Activated CD4-positive, CD25-positive, alpha-beta regulatory T cell treated with anti-CD3 and anti-CD28 coated beads, Interleukin-2, amount 50 U/mL, for 16 hours (primary cell): ENCODE results near the gene ACTN1.

ENCODE experiments used
- DNase-seq: peaks from one replicate; pipeline ENCODE4 v3.0.0-alpha.2; 2020; ENCODE audit warnings: low read depth, low spot score

ACTN1 gene

DNA sequence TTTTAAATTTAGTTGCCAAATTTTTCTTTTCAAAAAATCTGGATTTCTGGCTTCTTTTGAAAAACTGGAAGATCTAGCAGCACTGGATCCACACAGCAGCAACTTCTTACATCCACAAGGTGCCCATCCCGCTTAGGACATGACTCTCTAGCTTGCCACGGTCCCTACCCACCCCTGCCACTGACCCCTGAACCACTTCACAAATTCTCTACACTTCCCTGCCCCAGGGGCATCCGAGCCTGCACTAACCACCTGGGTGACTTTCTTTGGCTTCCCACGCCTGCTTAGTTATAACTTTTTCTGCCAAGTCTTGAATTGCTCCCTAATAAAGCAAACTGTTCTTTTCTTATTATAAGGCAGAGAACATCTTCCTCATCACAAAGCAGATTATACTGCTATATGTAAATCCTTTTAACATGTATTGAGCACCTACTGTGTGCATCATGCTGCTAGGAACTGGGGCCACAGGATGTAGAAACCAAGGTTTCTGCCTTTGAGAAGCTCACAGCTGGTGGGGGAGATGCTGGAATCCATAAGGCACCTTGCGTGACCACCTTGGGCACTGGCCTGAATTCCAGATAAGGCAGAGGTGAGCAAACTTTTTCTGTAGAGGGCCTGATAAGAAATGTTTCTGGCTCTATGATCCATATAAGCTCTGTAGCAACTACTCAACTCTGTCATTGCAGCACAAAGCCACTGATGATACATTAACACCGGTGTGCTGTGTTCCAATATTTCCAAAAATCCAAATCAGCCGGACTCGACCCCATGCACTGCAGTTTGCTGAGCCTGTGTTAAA lies 59.8 kb downstream of the ACTN1 start:
- DNase-seq: no peak

DNA sequence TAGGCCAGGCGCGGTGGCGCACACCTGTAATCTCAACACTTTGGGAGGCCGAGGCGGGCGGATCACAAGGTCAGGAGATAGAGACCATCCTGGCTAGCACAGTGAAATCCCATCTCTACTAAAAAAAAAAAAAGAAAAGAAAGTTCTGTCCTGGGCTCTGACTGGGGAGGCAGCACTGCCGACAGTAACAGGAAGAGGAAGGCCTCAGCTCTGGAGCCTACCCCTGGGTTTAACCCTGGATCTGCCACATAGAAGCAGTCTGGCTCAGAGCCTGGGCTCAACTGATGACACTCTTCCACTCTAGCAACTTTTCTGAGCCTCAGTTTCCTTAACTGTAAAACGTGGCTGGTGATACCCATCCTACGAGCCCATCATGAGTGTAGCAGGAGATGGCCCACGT lies 60.5 kb downstream of the ACTN1 start:
- no peak for DNase-seq

DNA sequence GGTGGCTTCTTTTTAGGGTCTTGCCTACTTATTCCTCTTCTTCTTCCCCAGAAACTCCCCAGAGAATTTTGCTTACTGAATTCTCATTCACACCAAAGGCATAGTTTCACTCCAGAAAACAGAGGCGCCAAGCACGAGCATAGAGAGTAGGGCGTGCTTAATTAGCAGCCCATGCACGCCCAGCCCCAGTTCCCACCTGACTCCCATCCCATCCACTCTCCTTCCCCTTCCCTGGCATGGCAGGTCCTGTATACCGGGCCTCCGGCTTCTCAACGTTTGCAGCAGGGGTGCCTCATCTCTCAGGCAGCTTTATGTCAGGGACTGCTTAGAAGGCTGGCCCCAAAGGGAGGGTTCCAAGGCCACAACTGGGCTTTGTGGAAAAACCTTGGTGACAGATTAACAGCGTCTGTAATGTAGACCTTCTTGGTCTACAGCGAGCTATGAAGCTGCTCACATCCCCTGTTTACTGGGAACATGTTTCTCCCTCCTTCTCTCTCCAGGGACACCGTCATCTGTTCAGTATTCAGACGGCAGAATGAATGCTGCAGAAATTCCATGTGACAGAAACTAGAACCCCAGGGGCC lies 62.7 kb downstream of the ACTN1 start:
- no peak for DNase-seq

DNA sequence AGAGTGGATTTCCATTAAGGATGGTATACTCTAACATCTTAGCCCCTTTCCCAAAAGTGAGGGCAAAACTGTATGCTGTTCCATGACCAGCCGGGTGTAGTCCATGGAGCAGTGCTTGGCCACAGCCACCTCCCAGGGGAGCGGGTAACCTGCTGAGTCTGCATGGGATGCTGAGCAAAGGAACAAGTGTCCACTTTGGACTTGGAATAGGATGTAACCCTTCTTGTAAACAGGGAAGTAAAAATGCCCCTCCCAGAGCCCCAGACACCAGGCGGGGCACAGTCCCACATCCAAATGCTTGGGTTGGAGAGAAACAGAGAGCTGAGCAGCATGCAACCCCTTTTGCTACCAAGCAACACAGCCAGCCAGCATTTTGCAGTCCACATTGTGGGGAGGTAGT lies 65.6 kb downstream of the ACTN1 start:
- no peak for DNase-seq

GRCh38 chr14:68911594-68912227 lies 67.4 kb downstream of the ACTN1 start:
- DNase-seq: peak; percentile 62

DNA sequence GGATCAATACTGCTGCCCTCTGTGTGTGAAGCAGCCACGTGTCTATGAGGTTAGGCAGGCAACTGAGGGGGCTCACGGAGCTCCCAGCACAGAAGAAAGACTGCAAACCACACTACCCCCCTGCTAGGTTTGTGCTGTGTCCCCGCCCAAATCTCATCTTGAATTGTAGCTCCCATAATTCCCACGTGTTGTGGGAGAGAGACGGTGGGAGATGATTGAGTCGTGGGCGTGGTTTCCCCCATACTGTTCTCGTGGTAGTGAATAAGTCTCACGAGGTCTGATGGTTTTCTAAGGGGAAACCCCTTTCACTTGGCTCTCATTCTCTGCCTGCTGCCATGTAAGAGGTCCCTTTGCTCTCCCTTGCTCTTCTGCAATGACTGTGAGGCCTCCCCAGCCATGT lies 68.6 kb downstream of the ACTN1 start:
- no peak for DNase-seq

DNA sequence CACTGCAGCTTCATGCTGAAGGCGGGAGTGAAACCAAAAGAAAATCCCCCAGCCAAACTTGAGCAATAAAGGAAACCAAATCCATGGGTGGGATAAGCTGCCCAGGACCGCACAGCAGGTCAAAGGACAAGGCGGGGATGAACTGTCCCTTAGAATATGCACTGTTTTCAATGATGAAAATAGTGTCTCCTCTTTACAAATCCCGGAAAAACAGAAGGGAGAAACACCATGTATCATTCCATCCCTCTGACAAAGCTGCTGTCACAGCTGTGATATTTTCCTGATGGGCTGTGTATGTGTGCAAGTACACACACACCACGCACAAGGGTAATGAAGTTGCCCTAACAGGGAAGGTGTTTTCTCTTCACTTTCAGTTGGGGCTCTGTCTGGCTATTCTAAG lies 70.3 kb downstream of the ACTN1 start:
- DNase-seq: no peak

DNA sequence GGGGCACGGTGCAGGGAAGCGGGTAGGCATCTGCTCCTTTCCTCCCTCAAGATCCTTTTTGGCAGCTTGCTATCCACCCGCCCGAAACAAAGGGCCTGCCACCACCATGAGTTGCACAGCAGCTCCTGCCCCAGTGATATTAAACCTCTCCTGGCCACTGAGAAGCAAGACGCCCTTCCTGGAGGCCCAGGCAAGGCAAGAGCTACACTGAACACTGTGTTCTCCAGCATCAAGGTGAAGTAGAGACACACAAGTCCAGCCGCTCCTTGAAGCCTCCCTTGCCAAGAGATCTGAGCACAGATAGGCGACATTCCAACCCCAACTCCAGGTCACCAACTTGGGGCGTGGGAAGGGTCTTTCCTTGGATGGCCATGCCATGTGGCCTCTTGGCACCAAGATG lies 70.9 kb downstream of the ACTN1 start:
- no peak for DNase-seq

- DNase-seq: no peak
Measured at GRCh38 chr14:68906439-68906838, 72.7 kb downstream of the ACTN1 start.

DNA sequence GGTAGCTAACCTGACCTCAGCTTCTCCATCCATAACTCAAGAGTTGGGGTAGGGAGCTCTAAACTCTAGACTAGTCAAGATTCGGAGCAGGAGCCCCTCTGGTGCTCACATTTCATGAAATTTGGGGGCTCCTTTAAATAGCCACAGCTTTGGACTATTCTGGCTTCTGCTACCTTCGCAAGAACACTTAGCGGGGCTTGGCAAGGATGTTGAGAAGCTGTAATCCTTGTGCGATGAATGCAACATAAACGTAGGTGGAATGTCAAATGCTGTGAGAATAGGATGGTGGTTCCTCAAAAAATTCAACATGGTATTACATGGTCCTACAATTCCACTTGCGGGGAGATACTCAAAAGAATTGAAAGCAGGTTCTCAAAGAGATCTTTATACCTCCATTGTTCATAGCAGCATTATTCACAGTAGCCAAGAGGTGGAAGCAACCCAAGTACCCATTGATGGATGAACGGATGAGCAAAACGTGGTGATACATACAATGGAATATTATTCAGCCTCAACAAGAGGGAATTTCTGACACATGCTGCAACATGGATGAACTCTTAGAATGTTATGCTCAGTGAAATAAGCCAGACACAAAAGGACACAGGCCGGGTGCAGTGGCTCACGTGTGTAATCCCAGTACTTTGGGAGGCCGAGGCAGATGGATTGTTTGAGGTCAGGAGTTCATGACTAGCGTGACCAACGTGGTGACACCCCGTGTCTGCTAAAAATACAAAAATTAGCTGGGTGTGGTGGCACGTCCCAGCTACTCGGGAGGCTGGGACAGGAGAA lies 73.8 kb downstream of the ACTN1 start:
- no peak for DNase-seq

DNA sequence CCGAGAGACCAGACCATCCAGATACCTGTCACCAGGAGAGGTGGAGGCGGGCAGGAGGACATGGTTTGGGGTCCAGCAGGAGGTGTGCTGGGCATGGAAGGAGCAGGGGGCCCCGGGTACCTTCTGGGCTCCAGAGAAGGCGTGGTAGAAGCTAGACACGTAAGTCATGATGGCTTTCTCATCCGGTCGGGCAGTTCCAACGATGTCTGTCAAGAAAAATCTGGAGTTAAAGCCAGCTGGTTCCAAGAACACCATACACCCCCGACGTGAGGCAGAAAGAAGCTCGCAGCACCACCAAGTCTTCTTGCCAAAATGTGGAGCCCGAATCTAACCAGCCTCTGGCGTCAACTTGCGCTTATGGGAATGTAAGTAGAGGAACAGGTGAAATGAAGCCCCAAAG lies 76.7 kb downstream of the ACTN1 start:
- DNase-seq: no peak

DNA sequence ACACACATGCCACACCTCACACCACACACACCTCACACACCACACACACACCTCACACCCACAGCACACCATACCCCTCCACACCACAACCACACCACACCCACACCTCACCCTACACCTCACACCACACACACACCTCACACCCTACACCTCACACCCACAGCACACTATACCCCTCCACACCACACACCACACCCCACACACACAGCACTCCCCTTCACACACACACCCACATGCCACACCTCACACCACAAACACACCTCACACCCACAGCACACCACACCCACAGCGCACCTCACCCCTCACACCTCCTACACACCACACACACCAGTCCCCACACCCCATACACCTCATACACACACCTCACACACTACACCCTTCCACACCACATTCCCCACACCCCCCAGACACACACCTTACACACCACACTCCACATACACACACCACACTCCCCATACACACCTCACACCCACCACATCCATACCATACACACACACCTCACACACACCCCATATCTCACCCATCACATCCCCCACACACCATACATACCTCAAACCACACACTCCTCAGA lies 80.0 kb downstream of the ACTN1 start:
- DNase-seq: no peak

DNA sequence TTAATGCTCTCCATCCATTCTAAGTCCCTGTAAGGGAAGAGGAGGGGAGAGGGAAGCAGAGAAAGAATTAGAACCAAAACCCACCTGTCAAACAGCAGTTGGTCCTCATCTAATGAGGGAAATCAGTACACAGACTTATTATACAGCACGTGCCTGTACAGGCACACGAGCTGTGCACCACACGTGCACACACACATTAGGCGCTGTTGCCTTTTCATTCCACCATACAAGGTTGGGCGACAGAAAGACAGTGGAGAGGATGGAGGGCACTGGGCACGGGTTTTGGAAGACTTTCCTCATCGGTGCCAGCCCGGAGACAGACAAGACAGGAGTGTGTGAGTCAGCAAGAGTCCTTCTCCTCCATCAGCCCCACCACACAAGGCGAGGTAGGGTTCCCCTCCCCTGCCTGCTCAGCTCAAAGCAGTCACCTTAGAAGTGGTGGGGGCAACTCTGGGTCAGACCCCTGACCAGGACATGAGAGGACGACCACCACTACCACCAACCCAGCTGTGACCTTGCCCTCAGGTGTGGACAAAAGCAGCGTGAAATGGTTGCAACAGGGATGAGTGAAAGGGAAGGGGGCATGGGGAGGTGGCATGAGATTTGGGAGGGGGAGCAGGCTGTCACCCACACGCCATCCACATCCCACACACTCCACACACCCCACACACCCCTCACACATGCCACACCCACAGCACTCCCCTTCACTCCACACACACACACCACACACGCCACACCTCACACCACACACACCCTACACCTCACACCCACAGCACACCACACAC lies 80.7 kb downstream of the ACTN1 start:
- no peak for DNase-seq

DNA sequence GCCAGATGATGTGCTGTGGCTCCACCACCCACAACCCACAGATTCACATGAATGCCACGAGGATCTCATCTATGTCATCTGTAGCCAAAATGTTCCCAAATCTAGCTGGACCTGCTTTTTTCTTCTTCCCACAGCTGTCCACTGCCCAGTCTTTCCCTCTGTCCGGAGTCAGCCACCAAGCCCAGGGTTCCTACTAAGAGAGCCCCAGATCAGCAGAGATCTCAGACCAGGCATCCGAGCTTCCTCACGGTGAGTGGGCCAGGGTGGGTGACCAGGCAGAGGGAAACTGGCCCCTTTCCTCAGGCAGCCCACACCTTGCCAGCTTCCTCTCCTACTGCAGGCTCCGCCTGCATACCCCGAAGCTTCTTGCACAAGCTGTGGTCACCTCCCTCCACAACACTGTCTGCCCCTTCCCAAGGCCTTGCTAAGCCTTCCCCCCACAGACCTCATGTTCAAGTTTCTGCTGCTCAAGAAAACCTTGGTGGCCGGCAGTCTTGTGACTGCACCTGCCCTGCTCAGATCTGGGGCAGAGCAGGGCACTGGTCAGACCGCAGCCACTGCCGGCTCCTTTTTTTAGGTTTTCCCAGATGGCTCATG lies 81.4 kb downstream of the ACTN1 start:
- DNase-seq: no peak

DNA sequence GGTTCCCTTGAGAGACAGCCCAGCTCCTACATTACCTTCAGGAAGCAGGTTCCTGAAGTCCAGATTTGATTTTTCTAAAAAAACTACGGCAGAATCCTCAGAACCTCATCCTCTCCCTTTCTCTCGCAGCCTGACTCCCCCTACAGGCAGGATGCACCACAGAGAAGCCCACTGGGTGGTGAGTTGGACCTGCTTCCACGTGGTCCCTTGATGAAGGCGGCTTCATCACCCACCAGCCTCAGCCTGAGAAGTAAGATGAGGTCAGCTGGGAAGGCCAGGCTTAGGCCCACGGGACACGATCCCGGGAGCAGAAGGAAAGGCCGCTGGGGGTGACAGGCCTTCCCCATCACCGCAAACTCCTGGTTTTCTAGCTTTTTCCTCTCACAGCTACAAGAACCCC lies 83.0 kb downstream of the ACTN1 start:
- DNase-seq: no peak

DNA sequence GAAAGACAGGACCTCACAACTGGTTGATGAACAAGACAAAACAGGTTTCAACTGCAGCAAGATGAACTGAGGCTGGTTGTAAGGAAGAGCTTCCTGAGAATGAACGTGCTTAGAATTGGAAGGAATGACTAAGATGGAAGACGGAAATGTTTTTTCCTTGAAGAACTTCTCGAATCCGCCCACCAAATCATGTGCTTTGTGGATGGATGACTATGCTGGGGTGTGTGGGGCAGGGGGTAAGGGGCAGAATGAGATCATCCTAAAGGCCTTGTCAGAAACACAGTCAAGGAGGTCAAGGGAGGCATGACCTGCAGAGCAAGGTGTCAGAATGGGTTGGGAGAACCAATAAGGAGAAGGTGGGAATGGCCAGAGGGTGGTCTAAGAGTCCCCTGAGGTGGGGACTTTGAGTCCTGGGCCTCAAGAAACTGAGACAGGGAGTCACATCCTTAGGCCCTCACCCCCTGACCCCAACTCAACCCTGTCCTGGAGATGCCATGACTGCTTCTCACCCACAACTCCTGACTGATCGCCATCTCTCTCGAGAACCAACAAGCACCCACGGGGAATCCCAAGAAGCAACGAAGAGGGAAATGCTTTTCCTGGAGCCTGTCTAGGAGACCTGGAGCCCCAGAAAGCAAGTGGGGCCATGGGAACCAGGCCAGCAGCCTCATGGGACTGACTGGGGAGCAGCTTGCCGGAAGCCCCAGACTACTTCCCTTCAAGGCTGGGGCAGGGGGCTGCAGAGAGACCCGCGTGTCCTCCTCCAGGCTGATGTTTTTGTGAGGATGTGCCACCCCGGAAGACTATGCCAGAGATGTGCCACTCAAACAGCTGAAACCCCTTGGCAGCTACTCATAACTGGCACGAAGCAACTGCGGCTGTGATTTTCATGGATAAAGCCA lies 84.0 kb downstream of the ACTN1 start:
- DNase-seq: no peak

GRCh38 chr14:68894123-68894522 lies 85.0 kb downstream of the ACTN1 start:
- DNase-seq: no peak

- no peak for DNase-seq
Measured at GRCh38 chr14:68893566-68893965, 85.5 kb downstream of the ACTN1 start.

GRCh38 chr14:68892961-68893360 lies 86.1 kb downstream of the ACTN1 start:
- no peak for DNase-seq
